Stimulated activated CD8-positive, alpha-beta memory T cell treated with anti-CD3 and anti-CD28 coated beads, Interleukin-4, amount 100 ng/mL, for 24 hours (primary cell): Measurements from ENCODE around the gene AKAP13.
"Not testable (repeated sequence)": the region's sequence is repeated elsewhere in the genome, so short reads cannot be mapped to it uniquely, and the experiment has no call there.

Source experiments
- DNase-seq: peaks from one replicate; pipeline ENCODE4 v3.0.0-alpha.2; 2020; ENCODE audit warnings: low read depth

The AKAP13 gene

GRCh38 chr15:85500729-85501128, 120.3 kb downstream of the AKAP13 start:
- no peak for DNase-seq

GRCh38 chr15:85501574-85501973, 121.2 kb downstream of the AKAP13 start:
- DNase-seq = no peak

- no peak for DNase-seq
Observed at GRCh38 chr15:85503151-85503799, 122.9 kb downstream of the AKAP13 start.

GRCh38 chr15:85504749-85505676, 124.6 kb downstream of the AKAP13 start:
- no peak for DNase-seq

- no peak for DNase-seq
Observed at GRCh38 chr15:85507114-85507513, 126.7 kb downstream of the AKAP13 start.

GRCh38 chr15:85509973-85510372, 129.6 kb downstream of the AKAP13 start:
- no peak for DNase-seq

- DNase-seq = no peak
Observed at GRCh38 chr15:85514413-85514812, 134.0 kb downstream of the AKAP13 start.

GRCh38 chr15:85515212-85515611, 134.8 kb downstream of the AKAP13 start:
- DNase-seq = no peak

- no peak for DNase-seq
Observed at GRCh38 chr15:85517086-85517485, 136.7 kb downstream of the AKAP13 start.

- DNase-seq = no peak
Observed at GRCh38 chr15:85518979-85519761, 138.8 kb downstream of the AKAP13 start.

GRCh38 chr15:85520650-85521049, 140.2 kb downstream of the AKAP13 start:
- DNase-seq = no peak

- DNase-seq = no peak
Observed at GRCh38 chr15:85523530-85523929, 143.1 kb downstream of the AKAP13 start.

GRCh38 chr15:85525755-85526154, 145.4 kb downstream of the AKAP13 start:
- no peak for DNase-seq

GRCh38 chr15:85527895-85528294, 147.5 kb downstream of the AKAP13 start:
- DNase-seq = no peak

- DNase-seq = no peak
Observed at GRCh38 chr15:85530079-85530478, 149.7 kb downstream of the AKAP13 start.

GRCh38 chr15:85531083-85531482, 150.7 kb downstream of the AKAP13 start:
- no peak for DNase-seq

GRCh38 chr15:85532689-85533088, 152.3 kb downstream of the AKAP13 start:
- no peak for DNase-seq

- DNase-seq = no peak
Observed at GRCh38 chr15:85534031-85534430, 153.6 kb downstream of the AKAP13 start.

GRCh38 chr15:85535533-85536330, 155.3 kb downstream of the AKAP13 start:
- not testable (repeated sequence) for DNase-seq

GRCh38 chr15:85536341-85536740, 155.9 kb downstream of the AKAP13 start:
- DNase-seq = no peak

- DNase-seq = no peak
Observed at GRCh38 chr15:85539491-85539890, 159.1 kb downstream of the AKAP13 start.
